ENCODE measurements around the gene NADK.
"Not testable (repeated sequence)": the region's sequence is repeated elsewhere in the genome, so short reads cannot be mapped to it uniquely, and the experiment has no call there.

NADK gene

DNA sequence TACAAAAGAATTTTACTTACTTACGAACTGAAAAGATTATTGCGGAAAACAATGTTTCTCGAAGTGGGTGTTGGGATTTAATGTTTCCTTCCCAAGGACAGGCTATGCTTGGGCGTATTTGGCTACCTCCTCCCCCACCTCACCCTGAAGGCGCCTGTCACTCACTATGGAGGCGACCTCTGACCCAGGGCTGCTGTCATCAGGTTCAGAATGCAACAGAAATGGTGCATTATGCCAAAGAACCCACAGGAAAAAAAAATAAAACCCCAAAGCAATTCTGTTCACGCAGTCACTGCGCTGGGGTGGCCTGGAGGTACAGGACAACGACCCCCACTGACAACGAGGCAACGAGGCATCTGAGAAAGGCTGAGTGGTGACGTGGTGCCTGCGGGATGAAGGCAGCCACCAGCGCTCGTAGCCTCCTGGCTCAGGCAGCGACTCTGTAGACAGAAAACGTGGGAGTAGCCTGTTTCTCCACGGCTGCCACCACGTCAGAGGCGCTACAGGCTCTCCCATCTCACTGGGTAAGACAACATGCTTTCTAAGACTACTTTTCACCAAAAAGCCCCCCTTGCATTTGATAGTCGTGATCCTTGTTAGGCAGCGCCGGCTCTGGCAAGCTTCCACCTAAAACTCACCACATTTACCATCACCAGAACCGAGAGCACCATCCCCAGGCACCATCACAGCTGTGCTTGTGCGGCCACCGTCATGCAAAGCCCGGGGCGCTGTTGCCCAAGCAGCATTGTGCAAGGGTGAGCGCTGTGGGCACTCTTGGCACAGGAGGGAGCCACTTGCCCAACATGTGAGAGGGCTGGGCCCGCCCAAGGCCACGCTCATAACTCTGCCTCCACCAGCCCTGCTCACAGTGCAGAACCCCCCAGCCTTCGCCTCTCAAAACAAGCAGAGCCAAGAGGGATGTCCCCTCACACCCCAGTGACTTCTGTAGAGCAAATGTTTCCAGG is 14.3 kb downstream of the NADK start:
- DNase-seq: no peak

DNA sequence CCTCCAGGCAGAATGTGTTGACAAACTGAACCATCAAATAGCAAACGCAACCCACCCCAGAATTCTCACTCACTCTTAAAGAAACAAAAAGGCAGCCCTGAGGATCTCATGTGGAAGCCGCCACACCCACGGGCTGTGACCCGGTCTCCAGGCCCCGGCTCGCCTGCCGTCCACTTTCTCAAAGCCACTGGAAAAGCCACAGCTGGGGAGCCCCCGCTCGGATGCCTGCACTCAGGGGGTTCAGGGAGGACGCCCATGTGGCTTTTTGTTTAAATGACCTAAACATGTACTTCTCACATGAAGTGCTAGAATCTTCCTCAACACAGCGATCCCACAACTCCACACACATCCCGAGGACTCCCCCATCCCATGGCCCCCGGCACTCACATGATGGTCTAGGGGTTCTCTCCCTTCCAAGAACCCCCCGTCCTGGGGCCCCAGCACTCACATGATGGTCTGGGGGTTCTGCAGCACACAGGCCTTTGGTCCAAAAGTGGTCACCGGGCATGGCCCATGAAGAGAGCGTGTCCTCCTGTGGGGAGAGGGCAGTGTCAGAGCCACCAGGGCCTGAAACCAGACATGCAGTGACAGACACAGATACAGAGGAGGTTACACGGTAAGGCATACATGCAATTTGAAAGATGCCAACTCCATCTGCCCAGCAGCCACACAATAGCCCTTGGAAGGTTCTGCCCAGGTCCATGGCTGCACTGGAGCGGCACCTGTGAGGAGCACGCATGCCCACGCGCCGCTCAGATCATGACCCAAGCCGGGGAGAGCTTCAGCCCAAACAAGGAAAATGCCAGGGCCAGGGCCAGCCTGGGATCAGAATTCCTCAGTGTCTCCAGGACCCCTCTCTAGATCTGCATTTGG is 16.5 kb downstream of the NADK start:
- DNase-seq: no peak

DNA sequence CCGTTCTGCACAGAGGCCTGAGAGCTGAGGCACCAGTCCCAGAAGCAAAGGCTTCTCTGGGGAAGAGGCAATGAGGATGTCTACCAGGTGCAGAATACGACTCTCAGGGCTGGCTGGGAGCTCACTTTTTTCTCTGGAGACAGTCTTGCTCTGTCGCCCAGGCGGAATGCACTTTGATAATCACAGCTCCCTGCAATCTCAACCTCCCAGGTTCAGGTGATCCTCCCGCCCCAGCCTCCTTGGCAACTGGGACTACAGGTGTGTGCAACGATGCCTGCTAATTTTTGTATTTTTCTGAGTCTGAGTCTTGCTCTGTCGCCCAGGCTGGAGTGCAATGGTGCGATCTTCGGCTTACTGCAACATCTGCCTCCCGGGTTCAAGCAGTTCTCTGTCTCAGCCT is 17.6 kb downstream of the NADK start:
- no peak for DNase-seq

DNA sequence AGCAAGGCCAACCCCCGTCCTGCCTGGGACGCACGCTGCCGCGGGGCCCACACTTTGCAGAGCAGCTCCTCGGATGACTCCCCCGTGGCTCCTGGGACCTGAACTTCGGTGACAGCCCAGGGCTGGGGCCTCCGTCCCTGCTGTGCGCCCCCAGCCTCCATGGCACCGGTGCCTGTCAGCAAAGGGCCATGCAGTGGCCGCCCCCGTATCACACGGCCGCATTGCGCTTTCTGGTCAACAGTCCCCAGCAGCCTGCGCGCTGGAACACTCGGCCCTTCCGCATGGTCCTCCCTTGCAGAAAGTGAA is 18.0 kb downstream of the NADK start:
- no peak for DNase-seq

DNA sequence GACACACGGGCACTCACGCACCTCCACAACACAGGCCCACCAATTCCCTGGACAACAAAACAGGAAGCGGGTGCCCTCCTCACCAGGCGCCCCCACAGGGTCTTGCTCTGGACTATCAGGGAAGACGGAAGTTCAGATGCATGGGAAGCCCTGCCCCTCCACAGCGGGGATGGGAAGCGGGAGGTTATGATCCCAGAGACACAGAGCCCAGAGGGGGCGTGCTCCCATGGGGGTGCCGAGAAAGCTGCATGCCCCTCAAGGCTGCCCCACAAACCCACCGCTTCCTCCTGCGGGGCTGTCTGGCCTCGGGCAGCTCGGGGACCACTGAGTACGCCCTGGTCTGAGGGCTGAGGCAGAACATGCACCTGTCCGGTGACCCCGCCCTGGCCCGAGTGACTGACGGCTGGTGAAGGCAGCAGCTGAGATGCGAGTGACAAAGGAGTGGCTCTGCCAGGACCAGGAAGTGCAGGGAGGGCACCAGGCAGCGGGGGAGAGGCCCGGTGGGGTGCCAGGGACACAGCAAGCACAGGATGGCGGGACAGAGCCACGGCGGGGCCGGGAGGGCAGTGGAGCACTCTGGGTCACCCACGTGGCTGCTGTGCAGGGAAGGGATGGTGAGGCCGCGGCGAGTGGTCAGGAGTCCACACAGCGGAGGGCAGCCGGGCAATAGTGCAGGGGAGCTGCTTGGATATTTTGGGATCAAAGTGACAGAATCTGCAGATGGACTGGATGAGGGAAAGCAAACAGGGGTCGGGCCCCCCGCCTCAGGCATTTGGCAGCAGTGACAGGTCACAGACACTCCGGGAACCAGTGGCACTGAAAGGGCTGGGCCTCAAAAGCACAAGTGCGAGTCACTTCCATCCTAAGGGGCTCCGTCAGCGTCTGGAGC is 18.6 kb downstream of the NADK start:
- no peak for DNase-seq

DNA sequence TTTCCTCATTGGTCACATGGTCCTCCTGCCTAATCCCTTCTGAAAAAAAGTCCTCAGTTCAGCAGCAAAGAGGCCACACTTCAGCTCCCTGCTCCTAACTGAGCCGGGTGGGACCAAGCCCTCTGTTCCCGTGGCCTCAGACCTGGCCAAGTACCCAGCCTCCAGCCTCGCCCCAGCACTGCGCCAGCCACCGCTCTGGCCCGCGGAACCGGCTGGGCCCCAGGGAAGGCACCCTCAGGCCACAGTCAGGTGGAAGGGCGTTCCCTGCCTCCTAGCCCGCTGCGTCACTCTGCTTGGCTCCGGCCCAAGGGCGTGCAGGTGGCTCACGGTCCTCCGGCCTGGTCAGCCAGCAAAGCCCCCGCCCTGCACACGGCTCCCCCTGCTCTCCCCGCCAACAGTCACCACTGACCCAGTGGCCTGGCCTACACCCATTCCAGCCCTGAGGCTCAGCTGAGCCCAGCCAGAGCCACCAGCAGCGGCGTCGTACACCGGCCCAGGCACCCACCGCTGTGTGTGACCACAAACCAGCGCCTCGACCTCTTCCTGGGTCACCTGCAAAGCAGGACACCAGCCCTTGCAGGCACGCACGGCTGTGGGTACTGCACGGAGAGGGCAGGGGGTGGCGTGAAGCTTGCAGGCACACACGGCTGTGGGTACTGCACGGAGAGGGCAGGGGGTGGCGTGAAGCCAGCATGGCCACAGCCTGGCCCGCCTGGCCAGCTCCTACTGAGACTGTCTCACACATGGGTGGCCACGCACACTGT is 19.4 kb downstream of the NADK start:
- no peak for DNase-seq

DNA sequence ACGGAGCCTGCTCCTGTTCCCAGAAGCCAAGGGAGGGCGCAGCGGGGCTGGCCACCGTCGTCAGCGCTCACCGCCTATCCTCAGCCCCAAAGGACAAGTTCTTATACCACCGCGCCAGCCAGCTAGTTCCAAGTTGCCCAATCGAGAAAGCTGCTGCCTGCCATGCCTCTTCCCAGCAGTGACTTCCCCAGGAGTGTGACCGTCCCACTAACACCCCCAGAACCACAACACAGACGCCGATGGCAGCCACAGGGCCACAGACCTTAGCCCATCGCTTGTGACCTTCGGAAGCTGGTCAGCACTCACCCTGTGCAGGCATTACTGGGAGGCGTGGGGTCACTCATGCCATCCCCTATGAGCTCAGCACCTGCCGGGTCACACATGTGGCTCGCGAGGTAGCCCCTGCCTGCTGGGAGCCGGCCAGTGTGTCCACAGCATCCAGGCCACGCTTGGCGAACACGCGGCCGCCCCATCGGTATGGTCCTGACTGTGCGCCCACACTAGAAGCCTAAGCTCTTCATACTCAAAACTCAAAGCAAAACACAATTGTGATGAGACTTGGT is 20.1 kb downstream of the NADK start:
- no peak for DNase-seq

DNA sequence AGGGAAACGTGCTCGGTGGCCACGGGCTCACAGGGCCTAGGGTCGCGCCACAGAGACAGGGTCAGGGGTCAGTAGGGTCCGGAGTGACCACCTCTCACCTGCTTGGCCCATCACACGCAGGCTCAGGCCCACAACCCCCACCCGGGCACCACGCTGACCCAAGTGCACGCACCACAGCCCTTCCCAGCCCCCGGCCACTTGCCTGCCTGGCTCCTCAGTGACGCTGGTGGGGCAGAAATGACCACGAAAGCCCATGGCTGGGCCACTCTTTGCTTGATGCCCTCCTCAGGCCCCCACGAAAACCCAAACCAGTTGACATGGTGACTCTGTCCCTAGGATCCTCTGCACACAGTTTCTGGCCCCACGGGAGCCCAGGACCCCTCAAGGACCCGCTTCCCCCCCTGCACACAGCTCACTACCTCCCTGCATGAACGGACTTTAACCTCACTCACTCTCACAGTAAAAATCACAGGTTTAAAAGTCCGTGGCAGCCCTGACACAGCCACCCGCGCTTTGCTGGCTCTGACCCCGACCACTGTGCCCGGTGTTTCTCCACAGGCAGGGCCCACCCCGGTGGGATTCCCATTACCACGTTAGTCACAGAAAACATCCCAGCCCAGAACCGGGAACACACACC is 20.7 kb downstream of the NADK start:
- no peak for DNase-seq

DNA sequence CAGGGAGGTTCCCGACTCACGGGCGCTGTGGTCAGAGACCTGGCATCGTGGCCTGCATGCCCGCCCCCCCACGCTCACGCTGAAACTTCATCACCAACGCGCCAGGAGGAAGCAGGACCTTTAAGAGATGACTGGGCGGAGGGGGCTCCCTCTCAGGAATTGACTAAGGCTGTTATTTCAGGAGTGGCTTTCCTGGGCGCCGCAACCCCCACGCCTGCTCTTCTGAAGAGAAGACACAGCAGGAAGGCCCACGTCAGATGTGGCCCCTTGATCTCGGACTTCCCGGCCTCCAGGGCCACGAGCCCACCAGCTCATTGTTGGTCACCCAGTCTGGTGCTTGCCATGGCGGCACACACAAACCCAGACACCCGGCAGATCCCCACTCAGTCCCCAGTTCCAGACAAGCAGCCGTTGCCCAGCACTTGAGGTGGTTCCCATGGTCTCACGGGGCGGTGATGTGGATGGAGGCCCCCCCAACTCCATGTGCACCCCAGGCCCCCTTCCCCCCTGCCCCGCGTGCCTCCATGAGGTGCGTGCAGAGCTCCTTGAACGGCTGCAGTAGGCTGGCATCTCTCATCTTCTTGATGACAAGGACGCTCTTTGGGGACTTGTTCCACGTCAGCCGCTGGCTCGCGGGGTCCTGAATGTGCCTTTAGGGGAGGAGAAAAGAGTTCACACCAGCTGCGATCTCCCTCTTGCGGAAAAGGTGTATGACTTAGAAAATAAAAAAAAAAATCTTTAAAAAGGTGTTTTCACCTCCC is 21.4 kb downstream of the NADK start:
- no peak for DNase-seq

DNA sequence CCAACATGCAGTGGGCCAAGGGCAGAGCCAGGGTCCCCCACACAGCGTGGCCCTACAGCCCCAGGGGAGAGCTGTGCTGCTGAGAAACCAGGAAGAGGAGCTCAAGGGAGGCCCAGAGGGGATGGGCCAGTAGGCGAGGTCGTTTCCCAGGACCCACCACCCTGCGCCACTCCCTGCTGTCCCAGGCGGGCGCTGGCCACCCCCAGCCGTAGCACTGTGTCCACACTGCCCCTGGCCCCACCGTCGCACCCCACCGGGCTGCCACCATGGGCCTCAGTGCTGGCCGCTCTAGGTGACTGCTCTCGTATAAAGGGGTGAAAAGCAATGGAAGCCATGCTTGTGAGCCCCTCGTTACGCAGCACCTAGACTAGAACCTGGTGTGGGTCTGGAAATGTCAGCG is 22.4 kb downstream of the NADK start:
- DNase-seq: no peak

DNA sequence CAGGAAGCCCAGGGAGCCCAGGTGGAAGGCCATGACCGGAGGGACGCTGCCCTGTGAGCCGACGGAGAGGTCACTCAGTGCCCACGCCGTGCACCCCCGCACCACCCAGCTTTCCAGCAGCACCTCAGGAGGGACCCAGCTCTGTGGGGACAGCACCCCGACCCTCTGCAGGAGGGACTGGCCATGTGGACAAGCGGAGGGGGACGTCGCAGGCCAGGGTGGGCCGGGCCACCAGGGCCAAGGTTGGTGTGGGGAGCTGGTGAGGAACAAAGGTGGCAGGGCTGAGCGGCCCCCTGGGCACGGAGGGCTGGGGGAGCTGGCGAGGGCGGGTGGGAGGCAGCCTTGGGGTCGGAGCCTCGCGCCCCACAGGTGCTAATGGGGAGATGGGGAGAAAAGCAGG is 22.8 kb downstream of the NADK start:
- no peak for DNase-seq

DNA sequence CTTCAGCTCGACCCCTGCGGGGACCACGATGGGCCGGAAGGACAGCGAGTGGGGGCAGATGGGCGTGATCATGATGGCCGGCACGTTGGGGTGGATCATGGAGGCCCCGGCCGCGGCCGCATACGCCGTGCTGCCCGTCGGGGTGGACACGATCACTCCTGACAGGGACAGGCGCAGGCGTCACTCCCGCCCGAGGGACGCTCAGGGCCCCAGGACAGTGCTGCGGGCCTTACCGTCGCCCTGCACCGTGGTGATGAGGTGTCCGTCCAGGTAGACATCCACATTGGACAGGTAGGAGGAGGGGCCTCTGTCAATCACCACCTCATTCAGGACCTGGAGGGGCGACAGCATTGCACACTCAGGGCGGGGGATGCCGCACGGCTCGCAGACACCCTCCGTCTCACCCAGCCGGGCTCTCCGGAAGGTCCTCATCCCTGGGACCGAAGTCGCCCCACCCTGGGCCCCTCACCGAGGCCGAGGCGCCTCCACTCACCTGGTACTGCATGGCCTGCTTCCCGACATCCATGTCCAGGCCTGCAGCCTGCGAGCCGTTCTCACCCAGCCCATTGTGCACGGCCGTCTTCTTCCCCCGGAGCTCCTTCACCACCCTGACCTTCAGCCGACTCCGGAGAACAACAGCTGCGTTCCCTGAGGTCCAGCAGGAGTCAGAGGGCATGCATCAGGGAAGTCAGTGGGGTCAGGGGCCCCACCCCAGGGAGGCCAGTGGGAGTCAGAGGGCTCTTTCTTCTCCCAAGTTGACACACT is 24.0 kb downstream of the NADK start:
- DNase-seq: no peak

DNA sequence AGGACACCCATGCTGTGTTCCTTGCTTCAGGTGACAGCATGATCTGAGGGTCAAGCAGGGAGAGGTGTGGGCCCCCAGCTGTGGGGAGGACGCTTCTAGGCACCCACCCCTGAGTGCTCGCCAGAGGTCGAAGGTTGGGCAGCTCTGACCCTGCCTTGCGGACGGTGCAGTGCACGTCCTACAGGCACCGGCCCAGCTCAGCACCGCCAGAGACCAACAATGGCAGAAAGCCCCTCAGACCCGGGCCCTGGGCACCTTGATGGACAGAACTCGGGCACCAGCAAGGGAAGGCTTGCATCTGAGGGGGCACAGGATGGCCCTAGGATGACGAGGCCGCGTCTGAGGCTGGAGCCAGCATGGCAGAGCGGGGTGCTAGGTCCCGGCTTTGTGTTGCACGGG is 24.7 kb downstream of the NADK start:
- no peak for DNase-seq

DNA sequence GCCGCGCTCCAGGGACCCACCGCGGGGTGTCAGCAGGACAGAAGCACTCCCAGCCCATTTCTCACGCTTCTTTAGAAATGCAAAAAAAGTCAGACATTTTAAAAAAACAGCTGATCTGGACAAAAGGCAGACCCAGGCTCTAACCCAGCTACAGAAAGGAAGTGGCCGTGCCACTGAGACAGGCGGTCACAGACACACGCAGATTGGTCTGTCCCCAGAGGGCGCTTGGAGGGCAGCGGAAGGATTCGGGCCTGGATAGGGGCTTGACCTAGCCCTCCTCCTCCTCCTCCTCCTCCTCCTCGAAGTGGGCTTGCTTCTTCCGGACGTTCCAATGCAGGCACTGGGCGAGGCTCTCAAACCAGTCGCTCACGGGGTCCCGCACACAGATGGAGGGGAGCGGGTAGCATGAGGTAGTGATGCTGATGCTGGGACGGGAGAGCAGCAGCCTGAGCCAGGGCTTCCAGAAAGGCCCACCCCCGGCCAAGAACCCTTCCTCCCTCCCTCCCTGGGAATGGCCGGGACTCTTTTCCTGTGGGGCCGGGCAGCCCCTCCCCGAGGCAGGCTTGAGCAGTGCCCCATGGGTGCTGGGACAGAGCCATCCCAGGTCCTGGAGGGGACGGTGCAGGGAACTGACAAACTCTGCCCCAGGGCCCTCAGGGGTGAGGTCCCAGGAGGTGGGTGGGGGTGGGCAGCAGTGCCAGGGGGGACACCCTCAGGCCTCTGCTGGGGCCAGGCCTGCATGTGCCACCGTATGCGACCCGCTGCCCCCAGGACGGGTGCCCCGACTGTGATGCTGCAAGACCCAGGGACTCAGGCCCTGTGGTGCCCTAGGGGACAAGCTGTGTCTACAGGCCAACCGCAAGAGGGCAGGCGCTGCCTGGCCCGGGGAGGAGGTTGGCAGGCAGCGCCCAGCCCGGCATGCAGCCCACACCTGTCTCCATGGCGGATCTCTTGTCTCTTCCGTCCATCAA is 25.3 kb downstream of the NADK start:
- DNase-seq: no peak

DNA sequence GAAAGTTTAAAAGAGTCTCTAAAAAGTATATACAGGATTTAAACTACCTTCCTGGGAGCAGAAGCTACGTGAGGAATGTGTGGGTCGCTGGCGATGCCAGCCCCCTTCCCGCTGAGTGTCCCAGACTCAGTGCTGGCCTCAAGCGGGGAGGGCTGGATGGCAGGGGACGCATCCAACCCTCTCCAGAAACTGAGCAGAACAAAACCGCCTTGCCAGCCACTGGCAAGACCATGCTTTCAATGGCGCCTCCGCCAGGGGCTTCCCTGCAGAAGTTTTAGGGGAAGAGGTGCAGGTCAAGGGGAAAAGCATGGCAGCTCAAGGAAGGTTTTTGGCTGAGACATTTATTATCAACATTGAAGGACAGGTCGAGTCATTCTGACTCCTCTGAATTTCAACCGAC is 26.1 kb downstream of the NADK start:
- DNase-seq: no peak

DNA sequence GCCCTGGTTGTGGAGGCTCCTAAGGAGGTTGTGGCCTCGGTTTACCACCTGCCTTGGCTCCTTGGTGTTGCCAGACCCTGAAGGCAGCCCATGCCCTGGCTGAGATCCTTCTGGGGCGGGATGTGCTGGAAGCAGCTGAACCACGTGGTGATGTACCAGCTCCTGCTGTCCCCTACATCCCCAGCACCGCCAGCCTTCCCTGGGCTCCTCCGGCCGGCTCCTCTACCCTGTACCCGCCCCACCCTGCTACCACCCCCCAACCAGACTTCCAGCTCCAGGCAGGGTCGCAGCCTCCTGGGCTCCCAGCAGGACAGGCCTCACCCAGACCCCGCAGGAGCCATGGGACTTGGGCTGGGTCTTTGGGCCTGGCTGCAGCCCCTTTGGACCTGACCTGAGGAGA is 28.3 kb downstream of the NADK start:
- not testable (repeated sequence) for DNase-seq

DNA sequence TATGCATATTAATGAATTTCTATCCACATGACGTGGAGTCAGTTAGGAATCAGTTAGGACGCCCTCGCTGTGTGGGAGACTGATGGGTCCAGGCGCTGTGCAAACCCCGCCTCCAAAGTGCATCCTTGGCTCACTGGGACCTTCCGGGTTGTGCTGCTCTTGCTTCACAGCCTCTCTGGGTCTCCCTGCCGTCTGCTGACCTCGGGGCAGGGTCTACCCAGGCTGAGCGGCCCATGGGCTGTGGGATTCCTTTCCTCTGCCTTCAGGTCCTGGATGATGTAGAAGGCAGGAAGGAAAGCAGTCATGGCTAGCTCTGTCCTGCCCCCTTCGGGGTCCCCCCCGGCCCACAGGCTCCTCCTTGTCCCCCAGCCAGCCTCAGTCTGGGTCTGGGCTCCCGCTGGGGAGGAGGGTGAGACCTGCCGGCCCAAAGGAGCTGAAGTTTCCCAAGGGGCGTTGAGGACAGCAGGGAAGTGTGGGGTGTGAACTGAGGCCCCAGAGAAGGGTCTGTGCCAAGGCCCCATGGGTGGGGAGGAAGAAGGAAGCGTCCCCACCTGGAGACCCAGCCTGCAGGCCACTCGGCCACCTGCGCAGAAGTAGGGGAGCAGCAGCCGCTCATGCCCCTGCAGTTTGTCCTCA is 29.5 kb downstream of the NADK start:
- no peak for DNase-seq

DNA sequence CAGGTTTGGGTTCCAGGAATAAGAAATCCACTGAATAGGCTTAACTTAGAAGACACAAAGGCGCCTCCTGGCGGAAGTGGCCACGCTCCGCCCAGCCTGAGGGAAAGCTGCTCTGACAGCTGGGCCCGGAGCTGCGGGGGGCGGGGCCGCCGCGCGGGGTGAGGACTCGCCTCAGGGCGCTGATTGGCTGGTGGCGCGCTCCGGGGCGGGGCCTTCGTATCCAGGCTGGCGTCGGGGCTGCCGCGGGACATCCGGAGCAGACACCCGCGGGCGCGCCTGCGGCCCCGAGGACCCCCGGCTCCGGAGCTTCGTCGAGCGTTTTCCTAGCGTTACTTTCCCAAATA is 31.7 kb downstream of the NADK start:
- not testable (repeated sequence) for DNase-seq
